Fibroblast of gingiva (primary cell): ENCODE data around the gene S100A6.
"Not testable (repeated sequence)": the region's sequence is repeated elsewhere in the genome, so short reads cannot be mapped to it uniquely, and the experiment has no call there.

Source experiments
- DNase-seq: peaks from one replicate; pipeline ENCODE4 v3.0.0-alpha.2; 2011; ENCODE audit warnings: low read depth

S100A6 gene

DNA sequence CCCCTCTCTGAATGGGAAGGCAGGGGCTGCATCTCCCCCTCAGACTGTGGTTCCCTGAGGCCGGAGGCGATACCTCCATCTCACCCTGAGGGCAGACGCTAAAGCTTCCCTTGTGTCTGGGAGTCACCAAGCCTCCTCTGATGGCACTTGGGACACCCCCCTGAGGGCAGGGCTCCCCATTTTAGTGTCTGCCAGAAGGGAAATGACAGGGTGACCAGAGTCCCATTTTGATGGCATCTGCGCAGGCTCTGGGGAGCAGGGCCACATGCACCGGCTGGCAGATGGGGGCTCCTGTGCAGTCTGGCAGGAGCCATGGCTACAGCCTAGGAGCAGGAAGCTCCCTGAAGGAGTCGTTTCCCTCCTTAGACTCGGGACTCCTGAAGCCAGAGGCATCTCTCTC is 28.2 kb upstream of the S100A6 start:
- no peak for DNase-seq

DNA sequence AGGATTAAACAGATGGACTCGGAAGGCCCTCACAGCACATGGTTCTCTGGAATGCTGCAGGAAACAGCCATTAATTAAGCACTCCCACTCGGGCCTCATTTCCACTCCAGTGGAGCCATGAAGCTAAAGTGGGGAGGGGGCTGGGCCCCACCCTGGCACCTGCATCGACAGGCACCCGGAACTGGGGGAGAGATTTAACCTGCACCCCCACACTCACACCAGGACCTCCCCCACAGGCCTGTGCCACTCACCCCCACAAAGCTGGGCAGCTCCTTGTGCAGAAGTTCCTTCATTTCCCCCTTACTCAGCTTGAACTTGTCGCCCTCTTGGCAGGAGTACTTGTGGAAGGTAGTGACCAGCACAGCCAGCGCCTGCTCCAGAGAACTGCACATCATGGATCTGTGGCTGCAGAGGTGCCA is 27.7 kb upstream of the S100A6 start:
- no peak for DNase-seq

DNA sequence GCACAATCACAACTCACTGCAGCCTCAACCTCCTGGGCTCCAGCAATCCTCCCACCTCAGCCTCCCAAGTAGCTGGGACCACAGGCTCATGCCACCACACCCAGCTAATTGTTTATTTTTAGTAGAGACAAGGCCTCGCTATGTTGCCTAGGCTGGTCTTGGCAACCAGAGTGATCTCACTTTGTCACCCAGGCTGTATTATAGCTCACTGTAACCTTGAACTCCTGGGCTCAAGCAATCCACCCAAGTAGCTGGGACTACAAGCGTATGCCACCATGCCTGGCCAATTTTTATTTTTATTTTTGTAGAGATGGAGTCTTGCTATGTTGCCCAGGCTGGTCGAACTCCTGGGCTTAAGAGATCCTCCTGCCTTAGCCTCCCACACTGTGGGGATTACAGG is 26.2 kb upstream of the S100A6 start:
- DNase-seq, result not testable (repeated sequence)

DNA sequence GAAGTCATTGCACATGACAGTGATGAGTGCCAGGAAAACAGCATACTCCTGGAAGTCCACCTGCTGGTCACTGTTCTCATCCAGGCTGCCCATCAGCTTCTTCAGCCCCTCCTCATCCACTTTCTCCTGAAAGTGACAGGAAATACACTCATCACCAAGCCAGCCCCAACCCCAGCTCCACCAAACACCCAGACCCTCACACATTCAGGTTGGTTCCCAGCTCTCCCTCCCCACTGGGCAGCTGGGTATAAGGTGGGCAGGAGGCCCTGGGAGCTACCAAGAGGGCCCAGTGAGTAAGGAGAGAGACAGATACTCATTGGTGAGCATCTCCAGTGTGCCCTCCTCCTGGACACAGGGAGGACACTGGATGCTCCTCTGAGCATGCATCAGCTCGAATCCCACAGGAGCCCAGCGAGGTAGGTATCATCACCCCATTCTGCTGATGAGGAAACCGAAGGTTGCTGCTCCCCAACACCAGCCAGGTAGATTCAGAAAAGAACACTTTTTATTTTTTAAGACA is 25.7 kb upstream of the S100A6 start:
- DNase-seq, result no peak

DNA sequence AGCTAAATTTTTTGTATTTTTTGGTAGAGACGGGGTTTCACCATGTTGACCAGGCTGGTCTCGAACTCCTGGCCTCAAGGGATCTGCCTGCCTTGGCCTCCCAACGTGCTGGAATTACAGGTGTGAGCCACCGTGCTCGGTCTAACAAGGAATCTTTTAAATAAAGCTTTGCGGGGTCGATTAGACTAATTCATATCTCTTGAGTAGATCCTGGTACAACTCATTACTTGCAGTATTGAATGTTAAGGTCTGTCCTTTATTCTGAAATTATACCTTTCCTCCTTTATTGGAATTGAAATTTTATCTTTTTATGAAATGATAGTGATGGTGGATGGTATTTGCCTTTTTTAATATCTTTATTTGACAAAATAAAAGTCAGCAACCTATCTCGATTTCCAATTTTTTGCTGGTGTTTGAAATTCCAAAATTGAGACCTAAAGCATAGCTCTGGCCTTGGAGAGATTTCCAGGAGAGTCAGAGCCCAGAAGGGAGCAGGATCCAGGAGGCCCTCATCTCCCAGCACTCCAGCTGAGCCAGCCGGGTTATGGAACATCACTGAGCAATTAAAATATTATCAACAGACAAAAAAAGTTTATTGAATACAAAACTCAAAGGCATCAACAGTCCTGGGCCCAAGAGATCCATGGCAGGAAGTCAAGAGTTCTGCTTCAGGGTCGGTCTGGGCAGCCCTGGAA is 25.1 kb upstream of the S100A6 start:
- no peak for DNase-seq

DNA sequence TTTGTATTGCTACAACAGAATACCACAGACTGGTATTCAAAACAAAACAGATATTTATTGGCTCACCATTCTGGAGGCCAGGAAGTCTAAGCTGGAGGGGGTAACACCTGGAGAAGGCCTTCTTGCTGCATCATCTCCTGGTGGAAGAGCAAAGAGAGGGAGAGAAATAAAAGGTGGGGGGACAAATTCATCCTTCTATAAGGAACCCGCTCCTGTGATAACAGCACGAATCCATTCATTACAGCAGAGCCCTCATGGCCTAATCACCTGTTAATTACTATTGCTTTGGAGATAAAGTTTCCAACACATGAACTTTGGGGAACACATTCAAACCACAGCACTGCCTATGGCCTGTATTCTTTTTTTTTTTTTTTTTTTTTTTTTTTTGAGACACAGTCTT is 24.4 kb upstream of the S100A6 start:
- DNase-seq, result no peak

DNA sequence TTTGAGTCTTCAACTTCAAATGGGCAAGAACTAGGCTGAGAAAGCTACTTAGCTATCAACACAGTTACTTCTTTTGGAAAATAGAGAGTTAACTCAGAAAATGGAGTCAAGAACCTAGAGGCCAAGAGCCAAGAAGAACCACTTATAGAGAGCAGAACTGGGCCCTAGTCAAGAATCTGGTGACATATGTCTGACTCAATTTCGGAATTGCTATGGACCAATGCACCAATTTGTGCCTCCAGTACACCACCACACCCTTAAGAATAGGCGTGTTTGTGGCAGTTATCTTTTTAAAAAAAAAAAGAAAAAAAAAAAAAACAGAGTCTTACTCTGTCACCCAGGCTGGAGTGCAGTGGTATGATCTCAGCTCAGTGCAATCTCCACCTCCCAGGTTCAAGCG is 22.1 kb upstream of the S100A6 start:
- DNase-seq, result no peak

DNA sequence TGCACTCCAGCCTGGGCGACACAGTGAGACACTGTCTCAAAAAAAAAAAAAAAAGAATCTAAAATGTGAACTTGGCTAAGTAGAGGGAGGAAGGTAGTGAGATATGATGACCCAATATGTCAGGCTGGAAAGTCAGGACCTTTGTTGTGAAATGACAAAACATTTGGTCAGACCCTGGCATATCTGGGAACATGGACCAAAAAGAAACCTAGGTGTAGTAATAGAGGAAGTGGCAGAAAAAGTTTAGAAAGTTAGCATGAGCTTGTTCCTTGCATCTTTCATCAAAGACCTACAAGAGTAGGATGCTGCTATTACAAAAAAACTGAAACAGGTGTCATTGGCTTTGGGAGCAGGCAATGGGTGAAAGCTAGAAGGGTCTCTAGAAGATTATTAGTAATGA is 20.6 kb upstream of the S100A6 start:
- DNase-seq, result no peak

DNA sequence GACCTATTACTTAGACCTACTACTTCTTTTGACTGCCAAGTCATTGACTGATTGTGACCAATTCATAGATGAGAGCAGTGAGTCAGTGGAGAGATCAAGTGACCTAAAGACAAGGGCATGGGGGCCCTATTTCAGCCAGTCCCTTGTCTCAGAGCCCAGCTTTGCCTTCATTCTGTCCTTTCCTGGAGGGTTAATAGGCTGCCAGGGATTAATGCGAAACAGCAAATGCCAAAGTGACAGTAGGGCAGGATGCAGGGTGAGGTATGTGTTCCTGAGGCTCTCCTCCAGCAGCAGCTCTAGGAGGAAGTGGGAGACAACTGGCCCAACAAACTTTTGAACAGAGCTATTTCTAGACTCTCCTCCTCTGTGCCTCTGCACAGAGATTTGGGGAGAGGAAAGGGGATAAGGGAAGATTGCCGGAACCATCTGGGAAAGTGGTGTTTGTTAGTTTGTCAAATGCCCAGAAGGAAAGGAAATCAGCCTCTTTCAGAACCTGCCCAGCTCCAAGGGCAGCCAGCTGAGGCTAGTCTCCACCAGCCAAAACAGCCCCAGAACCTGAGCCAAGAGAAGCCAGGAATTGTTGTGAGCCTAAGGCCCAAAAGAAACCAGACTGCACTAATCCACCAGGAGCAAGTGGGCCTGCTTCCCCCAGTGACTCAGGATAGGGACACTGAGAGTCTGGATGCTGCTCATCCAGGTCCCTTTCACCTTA is 18.2 kb upstream of the S100A6 start:
- DNase-seq, result peak; percentile 39

DNA sequence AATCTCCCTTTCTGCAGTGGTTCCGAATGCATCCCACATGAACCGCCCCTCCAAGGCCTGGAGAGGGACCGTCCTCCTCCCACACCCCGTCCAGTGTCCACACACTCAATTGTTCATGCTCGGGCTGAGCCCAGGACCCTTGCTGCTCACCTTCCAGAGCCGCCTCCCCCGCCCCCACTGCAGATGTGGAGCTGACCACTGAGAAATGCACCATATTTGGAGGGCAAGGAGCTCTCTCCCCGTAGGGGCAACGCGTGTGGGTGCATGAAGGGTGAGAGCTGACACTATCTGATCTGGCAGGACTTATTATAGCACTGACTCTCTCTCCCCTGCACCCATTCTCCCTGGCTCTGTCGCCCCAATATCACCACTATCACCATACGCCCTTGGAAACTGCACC is 17.3 kb upstream of the S100A6 start:
- DNase-seq, result no peak

DNA sequence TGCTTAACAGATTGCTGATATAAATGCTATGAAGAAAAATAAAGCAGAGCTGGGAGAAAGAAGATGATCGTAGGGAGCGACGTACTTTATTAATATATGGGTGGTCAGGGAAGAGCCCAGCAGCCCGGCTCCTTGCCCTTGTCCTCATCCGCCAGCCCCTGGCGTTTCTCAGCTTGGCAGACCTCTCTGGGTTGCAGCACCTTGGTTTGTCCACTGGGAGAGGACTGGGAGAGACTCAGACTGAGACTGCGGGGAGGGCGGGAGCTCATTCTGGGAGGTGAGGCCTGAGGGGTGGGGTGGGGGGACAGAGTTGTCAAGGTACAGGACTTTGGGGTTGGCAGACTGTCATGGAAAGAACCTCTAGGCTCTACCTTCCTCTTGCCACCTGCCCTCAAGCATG is 16.5 kb upstream of the S100A6 start:
- no peak for DNase-seq

DNA sequence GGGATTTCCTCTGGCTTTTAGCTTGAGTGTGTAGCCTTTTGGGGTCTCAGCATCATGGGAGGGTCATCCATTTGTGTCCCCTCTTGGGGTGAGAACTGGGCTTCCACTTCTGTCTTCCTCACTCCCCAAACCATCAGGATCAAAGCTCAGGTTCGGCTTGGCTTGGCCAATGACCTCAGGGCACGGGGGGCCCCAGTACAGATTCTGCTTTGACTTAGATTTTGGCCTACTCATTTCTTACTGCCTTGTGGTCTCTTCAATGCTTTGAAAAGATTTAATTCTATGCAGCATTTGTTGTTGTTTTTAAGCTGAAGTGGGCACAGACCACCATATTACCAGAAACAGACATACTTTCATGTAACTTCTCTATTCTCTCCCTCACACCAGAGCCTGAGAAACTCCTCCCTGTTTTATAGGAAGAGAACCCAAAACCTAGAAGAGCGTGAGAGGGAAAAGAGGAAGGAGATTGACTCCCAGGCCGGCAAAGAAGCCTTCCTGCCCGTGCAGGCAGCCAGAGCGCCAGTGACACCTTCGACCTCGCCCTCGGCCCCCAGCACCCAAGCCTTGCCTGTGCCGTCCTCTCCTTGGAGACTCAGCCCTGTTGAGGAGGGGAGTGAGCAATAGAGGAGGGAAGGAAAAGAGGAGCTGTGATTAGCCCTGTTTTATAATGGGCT is 15.2 kb upstream of the S100A6 start:
- DNase-seq, result no peak

DNA sequence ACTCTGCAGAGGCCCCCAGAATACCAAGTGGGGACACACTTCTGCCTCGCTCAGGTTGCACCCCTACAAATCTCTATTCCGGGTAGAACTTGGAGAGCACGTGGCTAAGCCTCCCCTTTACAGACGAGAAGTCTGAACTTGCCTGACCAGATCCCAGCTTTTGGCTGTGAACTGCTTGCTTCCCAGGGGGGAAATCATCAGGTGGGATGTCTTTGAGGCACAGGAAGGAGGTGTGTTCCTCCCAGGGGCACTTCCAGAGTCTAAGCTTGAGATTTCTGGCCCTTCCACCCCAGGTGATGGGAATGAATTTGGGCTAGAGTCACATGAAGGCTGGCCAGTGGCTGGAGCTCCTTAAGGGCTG is 14.6 kb upstream of the S100A6 start:
- no peak for DNase-seq

DNA sequence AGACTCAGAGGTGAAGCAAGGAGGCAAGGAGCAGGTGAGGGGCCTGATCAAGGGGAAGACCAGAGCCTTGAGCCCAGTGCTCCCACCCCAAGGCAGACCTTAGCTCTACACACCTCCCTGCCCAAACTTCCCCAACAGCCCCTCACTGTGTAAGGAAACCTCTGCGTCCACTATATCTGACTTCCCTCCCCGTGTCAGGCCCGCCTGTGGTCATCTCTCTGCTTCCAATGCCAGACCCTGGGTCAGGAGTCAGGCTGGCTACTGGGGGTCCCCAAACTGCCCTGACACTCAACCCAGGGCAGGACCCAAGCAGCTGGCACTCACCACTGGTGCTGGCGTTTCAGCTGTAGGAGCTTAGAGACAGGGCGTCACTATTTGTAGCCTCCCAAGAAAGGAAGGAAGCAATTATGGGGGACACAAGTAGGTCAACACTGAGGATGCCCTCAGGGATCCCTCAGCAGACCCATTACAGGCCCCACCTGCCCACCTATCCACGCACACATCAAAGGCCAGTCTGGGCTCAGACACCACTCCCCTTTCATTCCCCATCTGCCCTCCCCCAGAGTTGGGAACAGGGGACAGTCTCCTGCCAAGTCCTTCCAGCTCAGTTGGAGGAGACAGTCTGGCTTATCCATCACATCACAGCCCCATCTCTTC is 14.1 kb upstream of the S100A6 start:
- no peak for DNase-seq

DNA sequence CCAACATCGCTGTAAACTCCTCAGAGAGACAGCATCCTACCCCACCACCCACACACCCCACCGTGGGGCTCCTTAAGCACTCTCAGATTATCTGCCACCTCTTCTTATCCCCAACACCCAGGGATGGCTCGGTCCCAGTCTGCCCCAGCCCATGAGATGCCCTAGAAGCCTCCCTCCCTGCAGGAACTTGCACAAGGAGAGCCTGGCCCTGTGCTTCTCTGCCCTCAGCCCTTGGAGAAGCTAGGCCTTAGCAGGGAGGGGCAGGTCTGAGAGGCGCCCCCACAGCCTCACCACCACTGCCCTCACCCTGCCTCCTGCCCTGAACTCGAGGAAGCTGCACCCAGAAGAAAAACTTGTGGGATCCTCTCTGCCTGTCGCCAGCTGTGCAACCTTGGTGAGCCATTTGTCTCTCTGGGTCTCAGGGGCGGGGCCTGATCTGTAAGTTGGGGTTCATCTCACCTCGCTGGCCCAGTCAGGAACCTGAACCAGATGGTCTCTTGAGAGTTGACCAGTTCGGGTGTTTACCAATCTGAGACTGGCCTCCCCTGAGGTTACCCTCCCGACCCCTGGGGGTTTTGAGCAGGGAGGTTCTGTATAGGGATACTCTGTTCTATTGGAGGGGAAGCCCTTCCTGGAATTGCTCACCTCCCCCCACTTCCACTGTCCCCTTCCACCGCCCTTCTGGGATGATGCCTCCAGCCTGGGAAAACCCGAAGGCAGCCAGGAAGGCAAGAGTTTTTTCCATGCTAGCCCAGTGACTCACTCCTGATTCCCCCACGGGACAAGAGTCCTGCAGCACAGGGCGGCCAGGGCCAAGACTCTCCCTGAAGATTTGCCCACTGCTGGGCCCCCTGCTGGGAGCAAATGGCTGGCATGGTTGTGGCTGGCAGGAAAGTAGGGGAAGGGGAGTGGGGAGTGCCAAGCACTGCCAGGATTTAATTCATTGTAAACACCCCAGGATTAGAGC is 13.2 kb upstream of the S100A6 start, which contains the start of gene S100A3:
S100A3 (minus strand) TSS at position 537 of the 967 bp plus-strand sequence. CDS start 773 bp downstream, outside the sequence.
- DNase-seq, result peak; percentile 87

DNA sequence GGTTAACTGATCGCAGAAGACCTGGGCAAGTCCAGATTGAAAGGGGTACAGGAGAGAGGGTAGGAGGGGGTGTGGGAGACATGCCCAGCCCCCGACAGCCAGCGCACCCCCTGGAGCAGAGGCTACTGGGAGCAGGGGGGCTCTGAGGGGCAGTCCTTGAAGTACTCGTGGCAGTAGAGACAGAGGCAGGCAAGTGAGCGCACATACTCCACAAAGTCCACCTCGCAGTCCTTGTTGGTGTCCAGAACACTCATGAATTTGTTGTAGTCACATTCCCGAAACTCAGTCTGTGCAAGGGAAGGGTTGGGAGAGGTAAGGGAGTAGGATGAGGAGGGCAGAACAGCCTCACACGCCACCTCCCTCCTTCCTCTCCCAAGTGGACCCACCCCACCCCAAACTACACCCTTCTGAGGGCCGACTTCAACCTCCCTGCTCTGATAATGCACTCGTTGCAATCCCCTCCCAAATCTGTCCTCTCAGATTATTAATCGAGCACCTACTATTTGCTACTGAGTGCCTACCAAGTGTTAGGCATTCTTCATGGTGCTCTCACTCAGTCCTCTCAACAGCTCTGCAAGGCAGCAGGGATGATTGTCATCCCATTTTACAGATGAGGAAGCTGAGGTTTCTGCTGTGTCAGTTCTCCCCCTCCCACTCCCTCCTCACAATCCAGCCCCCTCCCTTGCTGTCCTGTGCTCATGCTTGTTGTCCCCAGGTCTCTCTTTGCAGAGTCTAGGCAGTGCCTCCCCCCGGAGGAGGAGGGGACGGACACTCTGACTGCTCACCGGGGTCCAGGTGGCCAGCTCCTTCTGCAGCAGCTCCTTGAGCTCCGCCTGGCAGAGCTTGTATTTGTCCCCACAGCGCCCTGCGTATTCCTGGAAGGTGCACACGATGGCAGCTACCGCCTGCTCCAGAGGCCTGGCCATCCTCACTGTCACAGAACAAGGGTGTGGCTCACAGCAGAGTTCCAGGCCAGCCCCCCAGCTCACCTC is 12.1 kb upstream of the S100A6 start:
- no peak for DNase-seq

DNA sequence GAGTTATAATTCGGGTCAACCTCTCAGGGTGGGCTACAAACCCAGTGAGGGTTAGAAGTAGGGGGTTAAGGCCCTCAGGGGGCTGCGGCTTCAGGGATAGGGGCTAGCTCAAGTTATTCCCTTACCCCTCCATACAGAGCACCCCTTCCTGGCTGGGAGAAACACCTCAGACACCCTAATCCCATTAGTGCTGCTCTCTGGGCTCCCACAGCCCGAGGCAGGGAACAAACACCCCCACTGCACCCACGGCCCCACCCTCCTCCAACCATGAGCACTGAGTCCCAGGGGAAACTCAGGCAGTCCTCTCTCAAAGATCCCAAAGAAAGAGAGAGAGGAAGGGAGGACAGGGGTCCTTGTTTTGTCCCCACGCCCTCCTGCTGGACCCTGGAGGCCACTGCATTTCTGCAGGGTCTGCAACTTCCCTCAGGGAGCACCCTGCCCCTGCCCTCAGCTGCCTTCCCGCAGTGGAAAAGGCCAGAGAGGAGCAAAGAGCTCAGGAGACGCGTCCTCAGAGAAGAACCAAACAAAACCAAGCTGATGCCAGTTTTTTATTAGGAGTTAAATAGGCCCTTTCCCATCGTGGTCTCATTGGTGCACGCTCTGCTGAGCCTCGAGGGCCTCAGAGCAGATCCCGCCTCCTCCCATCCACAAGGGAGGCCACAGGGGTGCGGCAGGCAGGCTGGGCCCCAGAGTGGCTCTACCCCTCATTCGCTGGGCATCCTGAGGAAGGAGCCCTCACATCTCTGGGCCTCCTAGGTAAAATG is 11.2 kb upstream of the S100A6 start:
- DNase-seq, result peak; percentile 64

DNA sequence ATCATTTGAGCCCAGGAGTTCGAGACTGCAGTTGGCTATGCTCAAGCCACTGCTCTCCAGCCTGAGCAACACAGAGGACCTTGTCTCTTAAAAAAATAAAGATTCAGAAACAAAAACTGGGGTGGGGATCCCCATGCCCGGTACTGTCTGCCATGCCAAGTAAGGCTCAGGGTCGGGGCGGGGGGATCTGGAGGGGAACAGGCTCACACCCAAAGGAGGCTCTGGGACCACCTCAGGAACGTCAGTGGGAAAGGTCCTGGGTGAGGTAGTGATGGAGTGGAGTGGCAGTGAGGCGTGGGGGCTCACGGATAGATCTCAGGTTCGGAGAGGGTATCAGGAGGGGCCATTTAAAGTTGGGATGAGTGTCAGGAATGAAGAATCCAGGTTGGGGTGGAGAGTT is 10.6 kb upstream of the S100A6 start:
- DNase-seq, result no peak
